OCI-M1 (cell line): ENCODE data around the gene CTBP2.

Experiments
- DNase-seq: peaks from one replicate; lab custom pipeline; 2025; lab: John Stamatoyannopoulos, UW

CTBP2 gene

GRCh38 chr10:124941823-124942222 is 218.5 kb downstream of the CTBP2 start, which contains the start of gene ZRANB1:
Gene ZRANB1, plus strand, starts transcription at chr10:124942123. Its CDS starts 371 bp downstream, at chr10:124942494.
- DNase-seq: no peak

GRCh38 chr10:124939290-124939689 is 221.1 kb downstream of the CTBP2 start:
- DNase-seq: no peak

GRCh38 chr10:124936813-124937212 is 223.6 kb downstream of the CTBP2 start:
- no peak for DNase-seq

GRCh38 chr10:124935946-124936345 is 224.4 kb downstream of the CTBP2 start:
- DNase-seq: no peak
